Activated gamma-delta T cell treated with anti-CD3 and anti-CD28 coated beads, Interleukin-2, amount 50 U/mL, for 16 hours (primary cell): ENCODE data around the gene FAM210A.
"Not testable (repeated sequence)": the region's sequence is repeated elsewhere in the genome, so short reads cannot be mapped to it uniquely, and the experiment has no call there.

Source experiments
- DNase-seq: peaks from one replicate; pipeline ENCODE4 v3.0.0-alpha.2; 2020; ENCODE audit warnings: low read depth

FAM210A gene

GRCh38 chr18:13726232-13726971 lies at the start of gene FAM210A, which contains the start of gene RNMT:
Gene FAM210A, minus strand, starts transcription at chr18:13726558. Its CDS starts 44,481 bp downstream, at chr18:13682077.
Gene RNMT, plus strand, starts transcription at chr18:13726673. Its CDS starts 4,845 bp downstream, at chr18:13731518.
- peak; percentile 90 for DNase-seq

- no peak for DNase-seq
Observed at GRCh38 chr18:13775058-13775457, 48.7 kb upstream of the FAM210A start.

GRCh38 chr18:13762690-13763439 lies 36.5 kb upstream of the FAM210A start:
- DNase-seq: no peak

GRCh38 chr18:13760047-13760446 lies 33.7 kb upstream of the FAM210A start:
- no peak for DNase-seq

GRCh38 chr18:13758622-13759021 lies 32.3 kb upstream of the FAM210A start:
- DNase-seq: no peak

- no peak for DNase-seq
Observed at GRCh38 chr18:13756671-13757070, 30.3 kb upstream of the FAM210A start.

- no peak for DNase-seq
Observed at GRCh38 chr18:13756261-13756660, 29.9 kb upstream of the FAM210A start.

GRCh38 chr18:13751599-13751998 lies 25.2 kb upstream of the FAM210A start:
- DNase-seq: not testable (repeated sequence)

GRCh38 chr18:13746633-13747032 lies 20.3 kb upstream of the FAM210A start:
- no peak for DNase-seq

GRCh38 chr18:13745696-13746095 lies 19.3 kb upstream of the FAM210A start:
- no peak for DNase-seq

- DNase-seq: no peak
Observed at GRCh38 chr18:13735681-13736080, 9.3 kb upstream of the FAM210A start.

GRCh38 chr18:13730481-13730880 lies 4.1 kb upstream of the FAM210A start:
- DNase-seq: no peak

- DNase-seq: peak; percentile 10
Observed at GRCh38 chr18:13726972-13727331, 594 bp upstream of the FAM210A start.

- DNase-seq: peak; percentile 1
Observed at GRCh38 chr18:13725566-13726231, 659 bp downstream of the FAM210A start.

- DNase-seq: no peak
Observed at GRCh38 chr18:13720847-13721246, 5.5 kb downstream of the FAM210A start.

- DNase-seq: no peak
Observed at GRCh38 chr18:13720123-13720522, 6.2 kb downstream of the FAM210A start.

- DNase-seq: no peak
Observed at GRCh38 chr18:13716916-13717315, 9.4 kb downstream of the FAM210A start.

GRCh38 chr18:13715330-13715729 lies 11.0 kb downstream of the FAM210A start:
- no peak for DNase-seq

- DNase-seq: no peak
Observed at GRCh38 chr18:13713455-13714055, 12.8 kb downstream of the FAM210A start.

GRCh38 chr18:13712400-13713131 lies 13.8 kb downstream of the FAM210A start:
- no peak for DNase-seq

GRCh38 chr18:13710414-13710831 lies 15.9 kb downstream of the FAM210A start:
- DNase-seq: no peak

GRCh38 chr18:13703899-13704298 lies 22.5 kb downstream of the FAM210A start:
- DNase-seq: no peak
